IMR-90 (cell line): ENCODE measurements around the gene SELENOS. TPM values are rescaled to one million over a fixed set of nuclear protein-coding genes. Genes with fewer than 3 reads are reported as not detected.

Experiments used
- ATAC-seq: fragments of 200-7000 bp; cut with Tn5 transposase; 2 replicates; pipeline ENCODE4 v1.9.1; 2020; ENCODE audit warnings: low read depth, mild to moderate bottlenecking, moderate library complexity
- BruUV-seq: library from RNA; stranded (reverse); fragments of 400-500 nt; replicated peaks from 2 replicates; lab custom pipeline; 2021; lab: Mats Ljungman, UMichigan
- CTCF ChIA-PET: fragments of 300-600 bp; formaldehyde crosslinking; extraction: SDS; loops from one replicate; lab custom pipeline; 2021; ENCODE audit warnings: antibody characterized with exemption; lab: Yijun Ruan, JAX
- POLR2A ChIA-PET: fragments of 300-600 bp; sonication (Branson Sonifier 250); formaldehyde crosslinking; loops from one replicate; lab custom pipeline; 2022; ENCODE audit warnings: antibody characterized with exemption; ENCODE audit not compliant: unreplicated experiment; lab: Charles Lee
- DNase-seq: peaks from one replicate; pipeline ENCODE4 v3.0.0; 2013
- H2AFZ ChIP-seq: replicated peaks from 2 replicates; pipeline ENCODE3; 2013; ENCODE audit warnings: low read length, mild to moderate bottlenecking; ENCODE audit not compliant: poor library complexity
- H2AK5ac ChIP-seq: 2 replicates; pipeline ENCODE4 v1.6.1; 2013; ENCODE audit warnings: low read depth, low read length, inconsistent platforms
- H2AK9ac ChIP-seq: replicated peaks from 2 replicates; pipeline ENCODE3; 2013; ENCODE audit warnings: mild to moderate bottlenecking, low read depth, low read length, moderate library complexity; ENCODE audit not compliant: poor library complexity
- H2BK120ac ChIP-seq: 2 replicates; pipeline ENCODE4 v1.6.1; 2013; ENCODE audit warnings: low read depth, low read length, inconsistent platforms
- H2BK15ac ChIP-seq: 3 replicates; pipeline ENCODE4 v1.6.1; 2013; ENCODE audit warnings: low read depth, low read length, inconsistent platforms
- H2BK20ac ChIP-seq: 2 replicates; pipeline ENCODE4 v1.6.1; 2013; ENCODE audit warnings: low read depth, mild to moderate bottlenecking, inconsistent platforms, low read length, moderate library complexity
- H2BK5ac ChIP-seq: 2 replicates; pipeline ENCODE4 v1.6.1; 2013; ENCODE audit warnings: mild to moderate bottlenecking, low read depth, low read length, inconsistent platforms; ENCODE audit not compliant: poor library complexity, severe bottlenecking
- H3K14ac ChIP-seq: replicated peaks from 2 replicates; pipeline ENCODE4 v1.6.1; 2013; ENCODE audit warnings: low read depth, low read length, inconsistent platforms
- H3K18ac ChIP-seq: 2 replicates; pipeline ENCODE4 v1.6.1; 2013; ENCODE audit warnings: low read depth, low read length, control low read depth
- H3K23ac ChIP-seq: 2 replicates; pipeline ENCODE4 v1.6.1; 2013; ENCODE audit warnings: low read depth, low read length, inconsistent platforms
- H3K27ac ChIP-seq: 2 replicates; pipeline ENCODE4 v1.5.1; 2013; ENCODE audit warnings: mild to moderate bottlenecking, control low read depth, low read length; ENCODE audit not compliant: insufficient read depth
- H3K27me3 ChIP-seq: 2 replicates; pipeline ENCODE4 v1.6.1; 2013; ENCODE audit warnings: low read length; ENCODE audit not compliant: control insufficient read depth, insufficient read depth
- H3K36me3 ChIP-seq: 2 replicates; pipeline ENCODE4 v1.6.1; 2013; ENCODE audit warnings: low read length, mixed read lengths; ENCODE audit not compliant: control insufficient read depth, insufficient read depth
- H3K4ac ChIP-seq: 2 replicates; pipeline ENCODE4 v1.6.1; 2013; ENCODE audit warnings: low read depth, low read length, inconsistent platforms
- H3K4me1 ChIP-seq: 2 replicates; pipeline ENCODE4 v1.6.1; 2013; ENCODE audit warnings: low read length, mixed read lengths; ENCODE audit not compliant: control insufficient read depth, insufficient read depth
- H3K4me2 ChIP-seq: 2 replicates; pipeline ENCODE4 v1.6.1; 2013; ENCODE audit warnings: low read depth, mild to moderate bottlenecking, control low read depth, low read length, moderate library complexity
- H3K4me3 ChIP-seq: 2 replicates; pipeline ENCODE4 v1.5.1; 2013; ENCODE audit warnings: low read depth, mild to moderate bottlenecking, control low read depth, low read length, moderate library complexity; ENCODE audit not compliant: insufficient read depth
- H3K56ac ChIP-seq: 2 replicates; pipeline ENCODE4 v1.6.1; 2013; ENCODE audit warnings: low read length, inconsistent platforms; ENCODE audit not compliant: insufficient read depth; ENCODE audit errors: extremely low read depth
- H3K79me1 ChIP-seq, 2 experiments: 2 replicates each; pipeline ENCODE4 v1.6.1; 2013; ENCODE audit warnings: low read length in 2 of 2, inconsistent platforms in 1 of 2, low read depth in 1 of 2
- H3K9ac ChIP-seq: 2 replicates; pipeline ENCODE4 v1.6.1; 2013; ENCODE audit warnings: low read depth, low read length, control low read depth
- H3K9me1 ChIP-seq: 2 replicates; pipeline ENCODE4 v1.6.1; 2013; ENCODE audit warnings: low read length, inconsistent platforms; ENCODE audit not compliant: insufficient read depth
- H3K9me3 ChIP-seq: 2 replicates; pipeline ENCODE4 v1.6.1; 2013; ENCODE audit warnings: low read length; ENCODE audit not compliant: control insufficient read depth, insufficient read depth
- H4K20me1 ChIP-seq: 2 replicates; pipeline ENCODE4 v1.6.1; 2013; ENCODE audit warnings: low read length, inconsistent platforms; ENCODE audit not compliant: insufficient read depth
- H4K5ac ChIP-seq: 2 replicates; pipeline ENCODE4 v1.6.1; 2013; ENCODE audit warnings: mild to moderate bottlenecking, low read depth, low read length, control low read depth
- H4K8ac ChIP-seq, 2 experiments: 2 replicates each; pipeline ENCODE4 v1.6.1; 2013; ENCODE audit warnings: low read depth in 2 of 2, low read length in 2 of 2, control low read depth in 1 of 2, inconsistent platforms in 1 of 2
- H4K91ac ChIP-seq: 2 replicates; pipeline ENCODE4 v1.6.1; 2013; ENCODE audit warnings: low read depth, low read length, inconsistent platforms; ENCODE audit not compliant: insufficient read depth
- BHLHE40 ChIP-seq: fragments of 150-350 bp; IDR thresholded peaks from 2 replicates; pipeline ENCODE4 v1.6.1; 2016; ENCODE audit warnings: mild to moderate bottlenecking, low read depth, low read length
- FOS ChIP-seq: fragments of 150-350 bp; IDR thresholded peaks from 2 replicates; pipeline ENCODE4 v1.6.1; 2016; ENCODE audit warnings: low read depth, low read length
- MAFK ChIP-seq: IDR thresholded peaks from 2 replicates; pipeline ENCODE4 v1.6.1; 2012; ENCODE audit warnings: low read depth, low read length, improper control_type of control experiment
- MAZ ChIP-seq: IDR thresholded peaks from 2 replicates; pipeline ENCODE4 v1.6.1; 2012; ENCODE audit warnings: low read depth, mild to moderate bottlenecking, low read length, improper control_type of control experiment, moderate library complexity, borderline replicate concordance
- MXI1 ChIP-seq: IDR thresholded peaks from 2 replicates; pipeline ENCODE4 v1.6.1; 2012; ENCODE audit warnings: low read depth, mild to moderate bottlenecking, low read length, moderate library complexity, borderline replicate concordance
- NFE2L2 ChIP-seq: fragments of 150-350 bp; IDR thresholded peaks from 2 replicates; pipeline ENCODE4 v1.6.1; 2016; ENCODE audit warnings: low read depth, mild to moderate bottlenecking, low read length
- POLR2A ChIP-seq: IDR thresholded peaks from 2 replicates; pipeline ENCODE4 v1.6.1; 2012; ENCODE audit warnings: mild to moderate bottlenecking, low read depth, low read length
- RAD21 ChIP-seq: IDR thresholded peaks from 2 replicates; pipeline ENCODE4 v1.6.1; 2012; ENCODE audit warnings: low read length, improper control_type of control experiment
- RCOR1 ChIP-seq: IDR thresholded peaks from 2 replicates; pipeline ENCODE4 v1.6.1; 2012; ENCODE audit warnings: mild to moderate bottlenecking, low read length, improper control_type of control experiment; ENCODE audit not compliant: insufficient replicate concordance
- RFX5 ChIP-seq: IDR thresholded peaks from 2 replicates; pipeline ENCODE4 v1.8.0; 2012; ENCODE audit warnings: low read depth, mild to moderate bottlenecking, low read length, moderate library complexity
- WGBS, 2 experiments: methylation state at CpG; one replicate each; pipeline versions ENCODE4 v1.1.5 to v1.1.7; 2013; ENCODE audit warnings: missing lambda C conversion rate in 2 of 2; ENCODE audit not compliant: insufficient read length in 1 of 2; ENCODE audit errors: extremely low coverage in 2 of 2; 5-methylcytosine and 5-hydroxymethylcytosine counted together
- dilution Hi-C: fragments of 300-500 bp; cut with HindIII; formaldehyde crosslinking; loops from one replicate; pipeline ENCODE4 v1.14.3; 2018; ENCODE audit warnings: low sequenced_read_pairs; ENCODE audit not compliant: unreplicated experiment
- in situ Hi-C: fragments of 300-500 bp; cut with MboI; formaldehyde crosslinking; loops from 3 replicates; pipeline ENCODE4 v1.14.3; 2019; ENCODE audit warnings: low sequenced_read_pairs, inconsistent platforms, mixed read lengths
- intact Hi-C: fragments of 100-400 bp; cut with micrococcal nuclease; formaldehyde crosslinking; loops from 2 replicates; pipeline ENCODE4 v1.10.0; 2022
- polyA plus RNA-seq, 3 experiments: library from polyadenylated mRNA; depleted of rRNA; stranded (reverse); fragments of >200 nt; gene quantifications; 2 replicates each; pipeline ENCODE4 v1.2.3, GENCODE V29; 2012; ENCODE audit warnings: low replicate concordance in 1 of 3
- total RNA-seq: library from RNA; depleted of rRNA; stranded (reverse); fragments of >200 nt; gene quantifications from 2 replicates; pipeline ENCODE4 v1.2.3, GENCODE V29; 2012
- TF ChIP-seq, protein P1 (sequence below): fragments of 150-350 bp; IDR thresholded peaks from 2 replicates; pipeline ENCODE4 v1.6.1; 2017; ENCODE audit warnings: mild to moderate bottlenecking, antibody characterized with exemption, low read length, low read depth
- TF ChIP-seq, protein P2 (sequence below): fragments of 150-350 bp; IDR thresholded peaks from 2 replicates; pipeline ENCODE4 v1.6.1; 2016; ENCODE audit warnings: low read depth, mild to moderate bottlenecking, low read length, moderate library complexity, borderline replicate concordance

SELENOS gene
- total and polyA plus RNA-seq, 2 of the 4 experiments (the other 2 are of a cell fraction), result 39.8 to 77.1 TPM

DNA sequence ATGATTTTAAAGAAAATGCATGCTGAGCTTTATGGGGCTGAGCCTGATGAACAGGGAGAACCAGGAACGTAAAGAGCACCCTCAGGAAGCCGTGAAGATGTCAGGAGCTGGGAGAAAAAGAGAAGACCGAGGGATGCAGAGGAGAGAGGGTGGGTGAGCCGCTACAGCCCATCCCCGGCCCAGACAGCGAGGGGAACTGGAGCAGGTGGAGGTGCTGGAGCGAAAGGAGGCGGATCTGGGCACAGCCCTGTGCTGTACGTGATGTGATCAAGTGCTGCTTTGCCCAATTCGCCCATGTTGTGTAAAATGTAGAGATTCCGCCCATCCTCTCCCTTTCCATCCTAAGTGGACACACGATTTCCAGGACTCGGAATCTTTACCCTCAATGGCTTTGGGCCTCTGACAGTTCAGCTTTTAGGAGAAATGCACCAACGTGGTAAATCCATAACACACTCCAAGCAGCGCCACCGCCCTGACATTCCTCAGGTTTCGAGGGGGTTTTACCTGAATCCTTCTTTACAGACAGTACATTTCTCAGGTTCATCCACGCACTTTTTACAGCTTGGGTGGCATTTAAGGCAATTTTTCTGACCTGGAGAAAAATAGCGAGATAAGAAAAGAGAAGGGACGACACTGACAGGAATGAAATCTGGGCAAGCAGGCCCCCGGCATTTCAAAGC, 44.9 kb upstream of the SELENOS start:
- Histone ChIP-seq H3K27me3 (peaks cover 45% of the 10 kb centered on the region), H4K5ac (no peak overlapping the region), H4K20me1 (no peaks in the 10 kb centered on the region), H2BK15ac (no peak overlapping the region), H3K18ac (no peak overlapping the region), H3K27ac (no peak overlapping the region), H3K4me2 (no peak overlapping the region), H3K56ac (no peak overlapping the region), H3K14ac (no peak overlapping the region), H2AFZ (no peak overlapping the region), H3K4ac (no peak overlapping the region), H4K91ac (no peak overlapping the region), H3K4me3 (no peak overlapping the region), H3K79me1 (no peaks in the 10 kb centered on the region), H3K23ac (no peak overlapping the region), H3K4me1 (no peaks in the 10 kb centered on the region), H2BK20ac (no peak overlapping the region), H2BK5ac (no peak overlapping the region), H2AK5ac (no peak overlapping the region), H2BK120ac (no peak overlapping the region), H4K8ac (no peak overlapping the region), H2AK9ac (no peak overlapping the region), H3K9me3 (no peaks in the 10 kb centered on the region), H3K9me1 (no peaks in the 10 kb centered on the region), H3K9ac (no peak overlapping the region), H3K36me3 (no peaks in the 10 kb centered on the region)
- intact Hi-C loops (no loop called here), dilution Hi-C loops (no loop called here), in situ Hi-C loops (no loop called here)
- CTCF ChIA-PET, result interaction anchor here (0.5 kb wide), 1 partner anchor 20 kb away, joined by 4 read pairs; no protein-coding TSS in a partner anchor
- POLR2A ChIA-PET, result no interaction called here
- no peak for DNase-seq
- TF ChIP-seq FOS (no peak), BHLHE40 (no peak), MXI1 (no peak), POLR2A (no peak), RFX5 (no peak), RAD21 (no peak), MAZ (no peak), RCOR1 (no peak), MAFK (no peak), NFE2L2 (no peak)
- TF ChIP-seq, protein P1, sequence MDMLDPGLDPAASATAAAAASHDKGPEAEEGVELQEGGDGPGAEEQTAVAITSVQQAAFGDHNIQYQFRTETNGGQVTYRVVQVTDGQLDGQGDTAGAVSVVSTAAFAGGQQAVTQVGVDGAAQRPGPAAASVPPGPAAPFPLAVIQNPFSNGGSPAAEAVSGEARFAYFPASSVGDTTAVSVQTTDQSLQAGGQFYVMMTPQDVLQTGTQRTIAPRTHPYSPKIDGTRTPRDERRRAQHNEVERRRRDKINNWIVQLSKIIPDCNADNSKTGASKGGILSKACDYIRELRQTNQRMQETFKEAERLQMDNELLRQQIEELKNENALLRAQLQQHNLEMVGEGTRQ, result no peak
- TF ChIP-seq, protein P2, sequence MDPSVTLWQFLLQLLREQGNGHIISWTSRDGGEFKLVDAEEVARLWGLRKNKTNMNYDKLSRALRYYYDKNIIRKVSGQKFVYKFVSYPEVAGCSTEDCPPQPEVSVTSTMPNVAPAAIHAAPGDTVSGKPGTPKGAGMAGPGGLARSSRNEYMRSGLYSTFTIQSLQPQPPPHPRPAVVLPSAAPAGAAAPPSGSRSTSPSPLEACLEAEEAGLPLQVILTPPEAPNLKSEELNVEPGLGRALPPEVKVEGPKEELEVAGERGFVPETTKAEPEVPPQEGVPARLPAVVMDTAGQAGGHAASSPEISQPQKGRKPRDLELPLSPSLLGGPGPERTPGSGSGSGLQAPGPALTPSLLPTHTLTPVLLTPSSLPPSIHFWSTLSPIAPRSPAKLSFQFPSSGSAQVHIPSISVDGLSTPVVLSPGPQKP, result no peak
- ATAC-seq, result no peak
- 55% methylated on average over 6 of the region's 21 CpGs; no CpG with 5 or more reads in 1 of the 2 experiments for WGBS, 2 experiments
- BruUV-seq, result no TSS peak
